Stimulated activated CD4-positive, alpha-beta T cell treated with anti-CD3 and anti-CD28 coated beads, TNF-alpha, amount 100 ng/mL, for 1 hour (primary cell): ENCODE measurements around the gene RPL41.

Experiments
- DNase-seq, 3 donors: peaks; one replicate each; pipeline ENCODE4 v3.0.0-alpha.2; 2020; ENCODE audit warnings: low read depth in 3 of 3, low spot score in 1 of 3

The RPL41 gene

GRCh38 chr12:56127888-56128669 lies 11.6 kb downstream of the RPL41 start, which contains the start of gene ESYT1:
ESYT1 (plus strand) TSS chr12:56128267; CDS start chr12:56128320, 53 bp downstream.
- DNase-seq: peak; percentile 81 to 97 (median 93)

GRCh38 chr12:56128670-56129205 lies 12.3 kb downstream of the RPL41 start:
- no peak for DNase-seq

- DNase-seq: peak; percentile 31 to 56 (median 34)
Observed at GRCh38 chr12:56129206-56129941, 12.9 kb downstream of the RPL41 start.

- DNase-seq: no peak
Observed at GRCh38 chr12:56129942-56130495, 13.6 kb downstream of the RPL41 start.

- DNase-seq: no peak
Observed at GRCh38 chr12:56130876-56131275, 14.4 kb downstream of the RPL41 start.

GRCh38 chr12:56134897-56135296 lies 18.5 kb downstream of the RPL41 start:
- no peak for DNase-seq

GRCh38 chr12:56137853-56138571 lies 21.6 kb downstream of the RPL41 start:
- no peak for DNase-seq

GRCh38 chr12:56141946-56142784 lies 25.7 kb downstream of the RPL41 start:
- no peak for DNase-seq

- DNase-seq: no peak
Observed at GRCh38 chr12:56143217-56143616, 26.8 kb downstream of the RPL41 start.

GRCh38 chr12:56143870-56144269 lies 27.4 kb downstream of the RPL41 start:
- DNase-seq: no peak

GRCh38 chr12:56145217-56145616 lies 28.8 kb downstream of the RPL41 start:
- DNase-seq: no peak

GRCh38 chr12:56146492-56147460 lies 30.3 kb downstream of the RPL41 start:
- DNase-seq: no peak

GRCh38 chr12:56150563-56150962 lies 34.1 kb downstream of the RPL41 start:
- no peak for DNase-seq

GRCh38 chr12:56151672-56152131 lies 35.3 kb downstream of the RPL41 start:
- peak in 2 of 3 donors; percentile 34 to 51 for DNase-seq

- peak; percentile 79 to 87 (median 82) for DNase-seq
Observed at GRCh38 chr12:56152132-56152755, 35.8 kb downstream of the RPL41 start, which contains the start of gene MYL6B. MYL6B (plus strand) TSS chr12:56152587; CDS start chr12:56153919, 1,332 bp downstream.

GRCh38 chr12:56152756-56153677 lies 36.6 kb downstream of the RPL41 start:
- no peak for DNase-seq

GRCh38 chr12:56153678-56154065 lies 37.2 kb downstream of the RPL41 start:
- DNase-seq: no peak
